Psoas muscle (tissue), 8 donors: ENCODE measurements around the gene MFNG. TPM values are rescaled to one million over a fixed set of nuclear protein-coding genes. Genes with fewer than 3 reads are reported as not detected.

ENCODE experiments used
- ATAC-seq, 4 donors: fragments of 200-7000 bp; cut with Tn5 transposase; one replicate each; pipeline ENCODE4 v1.9.1; 2020; ENCODE audit warnings: moderate library complexity in 3 of 4, mild to moderate bottlenecking in 2 of 4
- DNase-seq, 2 donors: peaks; one replicate each; pipeline ENCODE4 v3.0.0-alpha.2; 2020
- H3K27ac ChIP-seq: fragments of 200-600 bp; one replicate; pipeline ENCODE4 v1.8.0; 2022
- H3K27me3 ChIP-seq, 3 donors: fragments of 200-600 bp in 1 of 3; one replicate each; pipeline versions ENCODE4 v1.6.1 to v1.8.0; 2013 to 2022; ENCODE audit warnings: low read length in 2 of 3, mild to moderate bottlenecking in 2 of 3, moderate library complexity in 1 of 3; ENCODE audit not compliant: insufficient read depth in 3 of 3
- H3K36me3 ChIP-seq, 2 donors: fragments of 200-600 bp in 1 of 2; one replicate each; pipeline versions ENCODE4 v1.6.1 to v1.8.0; 2013 to 2022; ENCODE audit warnings: low read depth in 1 of 2, mild to moderate bottlenecking in 1 of 2, moderate library complexity in 1 of 2; ENCODE audit not compliant: insufficient read depth in 1 of 2
- H3K4me1 ChIP-seq: fragments of 200-600 bp; one replicate; pipeline ENCODE4 v1.8.0; 2022
- H3K4me3 ChIP-seq: fragments of 200-600 bp; one replicate; pipeline ENCODE4 v1.8.0; 2022; ENCODE audit warnings: mild to moderate bottlenecking
- H3K9me3 ChIP-seq: fragments of 200-600 bp; one replicate; pipeline ENCODE4 v1.8.0; 2022
- CTCF ChIP-seq: fragments of 200-600 bp; IDR thresholded peaks from one replicate; pipeline ENCODE4 v1.8.0; 2022; ENCODE audit warnings: antibody characterized with exemption
- WGBS, 3 donors: extraction: QIAGEN DNeasy Blood & Tissue Kit; methylation state at CpG; one replicate each; pipeline versions ENCODE4 v1.1.6 to v1.1.7; 2013; 5-methylcytosine and 5-hydroxymethylcytosine counted together
- intact Hi-C, 2 donors: fragments of 100-400 bp; cut with DNase I; formaldehyde crosslinking; loops; one replicate each; pipeline versions ENCODE4 v1.11.0 to v1.14.2; 2022
- polyA plus RNA-seq, 3 donors: library from polyadenylated mRNA; stranded (reverse); fragments of 200-250 nt; gene quantifications; one replicate each; pipeline ENCODE4 v1.2.3, GENCODE V29; 2013
- total RNA-seq, 4 donors: library from RNA; stranded (reverse); fragmentation: NEBNext Ultra II Directional in 2 of 4; extraction: Animal tissue kit (Norgen Biotek cat#: 25700) in 2 of 4; gene quantifications; one replicate each; pipeline versions ENCODE4 v1.2.1 to v1.2.4, GENCODE V29; 2021 to 2023
- donor health status: healthy with polysubstance abuse.
- donor health status: DM: no; HTN: no; CAD: no; lungs with moderate emphysema.
- donor health status: Bipolar disorder and iron deficiency.
- donor health status: healthy.
- donor health status: DM: yes; HTN: yes; CAD: no.
- donor health status: DM: no; HTN: no; CAD: no.
- donor health status: DM: no; HTN: no; CAD: no.
- donor health status: DM: yes; HTN: yes; CAD: no.

MFNG gene
- total and polyA plus RNA-seq, 7 donors = 4.3 to 9.6 (median 8.0) TPM

- no peaks in the 10 kb centered on the region for H3K4me1 ChIP-seq
- no peaks in the 10 kb centered on the region for H3K36me3 ChIP-seq
- H3K4me3 ChIP-seq = no peak overlapping the region
- no peak for TF ChIP-seq CTCF
- peaks cover 0 to 34% (median 9%) of the 10 kb centered on the region in 3 donors for H3K27me3 ChIP-seq
- DNase-seq = no peak
- 43 to 53% (median 49%) methylated on average over 8 of the region's 8 CpGs for WGBS, 3 donors
- H3K27ac ChIP-seq = no peak overlapping the region
- no peaks in the 10 kb centered on the region for H3K9me3 ChIP-seq
- no peak for ATAC-seq
- intact Hi-C loops = no loop called here
These were observed 44.0 kb downstream of the MFNG start for GRCh38 chr22:37442135-37442534.

GRCh38 chr22:37440875-37441274 lies 45.3 kb downstream of the MFNG start:
- 82 to 90% (median 90%) methylated on average over 4 of the region's 4 CpGs for WGBS, 3 donors
- peaks cover 0 to 34% (median 12%) of the 10 kb centered on the region in 3 donors for H3K27me3 ChIP-seq
- intact Hi-C loops = no loop called here
- DNase-seq = no peak
- no peak overlapping the region for H3K27ac ChIP-seq
- no peaks in the 10 kb centered on the region for H3K9me3 ChIP-seq
- H3K4me1 ChIP-seq = no peaks in the 10 kb centered on the region
- H3K4me3 ChIP-seq = no peak overlapping the region
- no peak for ATAC-seq
- TF ChIP-seq CTCF = no peak
- H3K36me3 ChIP-seq = no peaks in the 10 kb centered on the region

GRCh38 chr22:37439347-37439746 lies 46.8 kb downstream of the MFNG start:
- intact Hi-C loops = no loop called here
- no peak for DNase-seq
- Histone ChIP-seq H3K27me3 (peaks cover 0 to 43% (median 14%) of the 10 kb centered on the region in 3 donors), H3K9me3 (no peaks in the 10 kb centered on the region), H3K4me3 (no peak overlapping the region), H3K4me1 (no peaks in the 10 kb centered on the region), H3K36me3 (no peaks in the 10 kb centered on the region), H3K27ac (no peak overlapping the region)
- WGBS, 3 donors = 38 to 45% (median 40%) methylated on average over 5 of the region's 5 CpGs
- ATAC-seq = no peak
- no peak for TF ChIP-seq CTCF

- peaks cover 0 to 61% (median 25%) of the 10 kb centered on the region in 3 donors for H3K27me3 ChIP-seq
- H3K36me3 ChIP-seq = no peaks in the 10 kb centered on the region
- no peaks in the 10 kb centered on the region for H3K9me3 ChIP-seq
- H3K4me1 ChIP-seq = no peaks in the 10 kb centered on the region
- H3K27ac ChIP-seq = no peak overlapping the region
- TF ChIP-seq CTCF = no peak
- no peak for DNase-seq
- no peak for ATAC-seq
- 91 to 95% (median 93%) methylated on average over 5 of the region's 5 CpGs for WGBS, 3 donors
- H3K4me3 ChIP-seq = no peak overlapping the region
- intact Hi-C loops = no loop called here
These were observed 50.1 kb downstream of the MFNG start for GRCh38 chr22:37435970-37436603.

- TF ChIP-seq CTCF = no peak
- H3K27me3 ChIP-seq = peaks cover 0 to 76% (median 30%) of the 10 kb centered on the region in 3 donors
- H3K27ac ChIP-seq = no peak overlapping the region
- WGBS, 3 donors = 9 to 23% (median 18%) methylated on average over 11 of the region's 11 CpGs
- H3K9me3 ChIP-seq = no peaks in the 10 kb centered on the region
- H3K4me3 ChIP-seq = no peak overlapping the region
- ATAC-seq (no peak), DNase-seq (no peak)
- H3K36me3 ChIP-seq = no peaks in the 10 kb centered on the region
- intact Hi-C loops = no loop called here
- H3K4me1 ChIP-seq = no peaks in the 10 kb centered on the region
These were observed 52.4 kb downstream of the MFNG start for GRCh38 chr22:37433786-37434185.
